Measurements from ENCODE around the gene TSPAN11.

The TSPAN11 gene

GRCh38 chr12:30982413-30982812 is 55.9 kb downstream of the TSPAN11 start:
- in situ Hi-C loops (cut with MboI; ENCODE audit: low sequenced_read_pairs), result loop anchor here (10.0 kb wide), 1 partner anchor 128 kb away; no protein-coding TSS in a partner anchor
- no peaks in the 10 kb centered on the region for H3K36me3 ChIP-seq (replicated peaks)
- DNase-seq (ENCODE audit: low spot score in 2 of 2), result no peak
- no peaks in the 10 kb centered on the region for H3K27me3 ChIP-seq (ENCODE audit: low read depth)
- no peak overlapping the region for H3K4me3 ChIP-seq
- no peaks in the 10 kb centered on the region for H3K9me3 ChIP-seq
- no peaks in the 10 kb centered on the region for H3K4me1 ChIP-seq

GRCh38 chr12:30985814-30986452 is 59.4 kb downstream of the TSPAN11 start:
- Histone ChIP-seq H3K4me3 (no peak overlapping the region), H3K9me3 (no peaks in the 10 kb centered on the region), H3K4me1 (no peaks in the 10 kb centered on the region), H3K36me3 (replicated peaks) (no peaks in the 10 kb centered on the region), H3K27me3 (ENCODE audit: low read depth) (no peaks in the 10 kb centered on the region)
- in situ Hi-C loops (cut with MboI; ENCODE audit: low sequenced_read_pairs), result loop anchor here (10.0 kb wide), 1 partner anchor 131 kb away; no protein-coding TSS in a partner anchor
- peak; percentile 28 to 70 for DNase-seq (ENCODE audit: low spot score in 2 of 2)

GRCh38 chr12:30988086-30988485 is 61.5 kb downstream of the TSPAN11 start:
- Histone ChIP-seq H3K4me1 (no peaks in the 10 kb centered on the region), H3K4me3 (no peak overlapping the region), H3K27me3 (ENCODE audit: low read depth) (no peaks in the 10 kb centered on the region), H3K36me3 (replicated peaks) (no peaks in the 10 kb centered on the region), H3K9me3 (no peaks in the 10 kb centered on the region)
- in situ Hi-C loops (cut with MboI; ENCODE audit: low sequenced_read_pairs), result loop anchor here (10.0 kb wide), 1 partner anchor 133 kb away; no protein-coding TSS in a partner anchor
- DNase-seq (ENCODE audit: low spot score in 2 of 2), result no peak

DNA sequence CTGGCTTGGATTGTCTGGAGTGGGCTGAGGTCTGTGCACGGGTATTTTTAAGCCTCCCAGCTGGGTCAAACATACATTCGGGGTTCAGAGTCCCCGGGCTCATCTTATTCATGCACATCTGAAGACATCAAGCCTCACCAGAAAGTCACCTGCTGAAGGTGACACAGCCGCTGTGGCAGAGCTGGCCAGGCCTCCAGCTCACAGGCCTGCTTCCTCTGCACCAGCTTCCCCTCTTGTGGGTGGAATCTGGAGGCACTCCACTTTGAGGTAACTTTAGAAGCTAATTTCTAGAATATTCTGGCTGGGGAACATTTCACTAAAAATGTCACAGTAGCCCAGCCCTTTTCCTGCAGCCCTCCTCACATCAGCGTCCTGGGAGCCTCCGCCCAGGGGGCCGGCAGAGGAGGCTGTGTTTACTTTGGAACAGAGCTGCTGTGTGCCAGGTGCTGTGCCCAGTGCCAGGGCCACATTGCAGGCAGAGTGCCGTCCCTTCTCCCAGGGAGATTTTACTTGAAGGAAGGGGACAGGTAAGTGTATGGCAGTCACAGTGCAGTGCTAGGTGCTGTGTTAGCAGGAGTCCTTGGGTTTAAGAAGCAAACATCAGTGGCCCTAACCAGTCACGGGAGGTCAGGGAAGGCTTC is 62.2 kb downstream of the TSPAN11 start:
- Histone ChIP-seq H3K27me3 (ENCODE audit: low read depth) (no peaks in the 10 kb centered on the region), H3K9me3 (no peaks in the 10 kb centered on the region), H3K4me3 (no peak overlapping the region), H3K36me3 (replicated peaks) (no peaks in the 10 kb centered on the region), H3K4me1 (no peaks in the 10 kb centered on the region)
- in situ Hi-C loops (cut with MboI; ENCODE audit: low sequenced_read_pairs), result loop anchor here (10.0 kb wide), 1 partner anchor 134 kb away; no protein-coding TSS in a partner anchor
- DNase-seq (ENCODE audit: low spot score in 2 of 2), result no peak

GRCh38 chr12:30989754-30990153 is 63.2 kb downstream of the TSPAN11 start:
- peak in 1 of 2 experiments; percentile 22 for DNase-seq (ENCODE audit: low spot score in 2 of 2)
- Histone ChIP-seq H3K27me3 (ENCODE audit: low read depth) (no peaks in the 10 kb centered on the region), H3K4me1 (no peaks in the 10 kb centered on the region), H3K36me3 (replicated peaks) (no peaks in the 10 kb centered on the region), H3K9me3 (no peaks in the 10 kb centered on the region), H3K4me3 (no peak overlapping the region)
- in situ Hi-C loops (cut with MboI; ENCODE audit: low sequenced_read_pairs), result loop anchor here (10.0 kb wide), 1 partner anchor 135 kb away; no protein-coding TSS in a partner anchor

GRCh38 chr12:30990316-30990715 is 63.8 kb downstream of the TSPAN11 start:
- Histone ChIP-seq H3K27me3 (ENCODE audit: low read depth) (no peaks in the 10 kb centered on the region), H3K9me3 (no peaks in the 10 kb centered on the region), H3K36me3 (replicated peaks) (no peaks in the 10 kb centered on the region), H3K4me3 (no peak overlapping the region), H3K4me1 (no peaks in the 10 kb centered on the region)
- in situ Hi-C loops (cut with MboI; ENCODE audit: low sequenced_read_pairs), result no loop called here
- no peak for DNase-seq (ENCODE audit: low spot score in 2 of 2)

DNA sequence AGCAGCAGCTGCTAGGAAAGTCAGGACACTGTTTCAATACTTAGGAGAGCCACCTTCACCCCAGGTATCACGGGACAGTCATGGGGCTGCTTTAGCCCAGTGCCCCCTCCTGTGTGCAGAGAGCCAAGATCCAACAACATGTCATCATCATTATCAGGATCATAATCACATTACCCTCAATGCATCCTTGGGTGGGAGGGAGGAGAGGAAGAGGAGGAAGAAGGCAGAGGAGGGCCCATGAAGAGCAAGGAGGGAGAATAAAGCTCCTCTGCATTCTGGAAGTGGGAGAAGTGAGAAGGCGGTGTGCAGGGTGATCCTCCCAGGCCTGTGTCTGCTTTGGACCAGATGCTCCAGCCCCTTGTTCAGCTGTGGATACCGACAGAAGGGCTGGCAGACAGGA is 64.2 kb downstream of the TSPAN11 start:
- no peak for DNase-seq (ENCODE audit: low spot score in 2 of 2)
- Histone ChIP-seq H3K4me1 (no peaks in the 10 kb centered on the region), H3K27me3 (ENCODE audit: low read depth) (no peaks in the 10 kb centered on the region), H3K9me3 (no peaks in the 10 kb centered on the region), H3K4me3 (no peak overlapping the region), H3K36me3 (replicated peaks) (no peaks in the 10 kb centered on the region)
- in situ Hi-C loops (cut with MboI; ENCODE audit: low sequenced_read_pairs), result no loop called here

DNA sequence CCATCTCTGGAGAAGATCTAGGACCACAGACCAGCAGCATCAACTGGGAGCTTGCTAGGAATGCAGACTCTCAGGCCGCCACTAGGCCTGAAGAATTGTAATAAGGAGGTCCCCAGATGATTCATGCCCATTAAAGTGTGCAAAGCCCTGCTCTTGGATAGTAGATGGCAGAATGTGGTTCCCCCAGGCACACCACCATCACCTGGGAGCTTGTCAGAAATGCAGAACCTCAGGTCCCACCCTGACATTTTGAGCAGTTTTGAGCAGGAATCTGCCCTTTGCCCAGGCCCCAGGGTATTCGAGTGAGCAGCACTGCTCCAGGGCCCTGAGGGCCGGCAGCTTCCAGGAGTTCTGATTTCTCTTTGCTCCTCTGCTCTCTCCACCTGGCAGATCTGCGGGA is 64.9 kb downstream of the TSPAN11 start:
- DNase-seq (ENCODE audit: low spot score in 2 of 2), result no peak
- in situ Hi-C loops (cut with MboI; ENCODE audit: low sequenced_read_pairs), result no loop called here
- Histone ChIP-seq H3K27me3 (ENCODE audit: low read depth) (no peaks in the 10 kb centered on the region), H3K36me3 (replicated peaks) (no peaks in the 10 kb centered on the region), H3K9me3 (no peaks in the 10 kb centered on the region), H3K4me3 (no peak overlapping the region), H3K4me1 (no peaks in the 10 kb centered on the region)

- no peak overlapping the region for H3K4me3 ChIP-seq
- in situ Hi-C loops (cut with MboI; ENCODE audit: low sequenced_read_pairs), result no loop called here
- no peaks in the 10 kb centered on the region for H3K4me1 ChIP-seq
- no peaks in the 10 kb centered on the region for H3K36me3 ChIP-seq (replicated peaks)
- H3K27me3 ChIP-seq (ENCODE audit: low read depth), result no peaks in the 10 kb centered on the region
- no peak for DNase-seq (ENCODE audit: low spot score in 2 of 2)
- no peaks in the 10 kb centered on the region for H3K9me3 ChIP-seq
These were observed 65.8 kb downstream of the TSPAN11 start for GRCh38 chr12:30992381-30992780.

GRCh38 chr12:30993766-30994165 is 67.2 kb downstream of the TSPAN11 start:
- no peak for DNase-seq (ENCODE audit: low spot score in 2 of 2)
- in situ Hi-C loops (cut with MboI; ENCODE audit: low sequenced_read_pairs), result no loop called here

DNA sequence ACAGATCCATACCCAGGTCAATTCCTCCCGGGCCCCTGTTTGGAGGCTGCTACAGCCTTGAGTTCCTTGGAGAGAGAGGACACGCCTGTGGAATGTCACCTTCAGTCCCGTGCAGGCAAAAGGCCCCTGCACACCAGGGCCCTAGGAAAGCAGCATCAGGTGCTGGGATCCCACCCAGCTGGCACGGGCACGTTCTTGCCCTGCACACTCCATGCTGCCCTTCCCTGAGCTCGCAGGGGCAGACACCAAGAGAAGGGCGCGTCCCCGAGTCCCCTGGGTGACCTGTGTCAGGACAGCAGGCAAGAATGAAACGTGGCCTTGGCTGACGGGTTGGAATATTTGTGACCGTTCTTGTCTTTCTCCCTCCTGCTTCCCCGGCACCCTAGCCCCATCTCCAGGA is 67.7 kb downstream of the TSPAN11 start:
- no peaks in the 10 kb centered on the region for H3K4me1 ChIP-seq
- DNase-seq (ENCODE audit: low spot score in 2 of 2), result no peak
- no peak overlapping the region for H3K4me3 ChIP-seq
- in situ Hi-C loops (cut with MboI; ENCODE audit: low sequenced_read_pairs), result no loop called here
- no peaks in the 10 kb centered on the region for H3K9me3 ChIP-seq
- H3K36me3 ChIP-seq (replicated peaks), result no peaks in the 10 kb centered on the region
- H3K27me3 ChIP-seq (ENCODE audit: low read depth), result no peaks in the 10 kb centered on the region

More at GRCh38 chr12:30993766-30994165, 67.2 kb downstream of the TSPAN11 start:
- Histone ChIP-seq H3K9me3 (no peaks in the 10 kb centered on the region), H3K4me1 (no peaks in the 10 kb centered on the region), H3K27me3 (ENCODE audit: low read depth) (no peaks in the 10 kb centered on the region), H3K4me3 (no peak overlapping the region), H3K36me3 (replicated peaks) (no peaks in the 10 kb centered on the region)

DNA sequence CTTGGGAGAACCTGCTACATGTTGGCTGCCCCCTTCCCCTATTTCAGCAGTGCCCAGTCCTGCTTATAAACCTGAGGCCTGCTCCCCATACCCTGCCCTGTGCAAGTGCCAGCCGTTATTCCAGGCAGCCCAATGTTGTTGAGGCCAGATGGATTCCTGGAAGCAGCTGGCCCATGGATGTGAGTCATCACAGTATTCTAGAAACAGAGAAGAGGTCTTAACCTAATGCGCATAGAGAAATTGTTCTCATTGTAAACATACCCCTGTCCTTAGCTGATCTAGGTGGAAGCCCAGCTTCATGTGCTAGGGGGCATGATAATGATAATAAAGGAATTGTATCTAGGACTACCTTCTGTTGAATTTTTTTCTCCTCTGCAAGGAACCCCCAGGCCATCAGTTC is 69.7 kb downstream of the TSPAN11 start:
- in situ Hi-C loops (cut with MboI; ENCODE audit: low sequenced_read_pairs), result no loop called here
- H3K4me3 ChIP-seq, result no peak overlapping the region
- H3K36me3 ChIP-seq (replicated peaks), result no peaks in the 10 kb centered on the region
- no peaks in the 10 kb centered on the region for H3K9me3 ChIP-seq
- peaks cover 9% of the 10 kb centered on the region for H3K4me1 ChIP-seq
- H3K27me3 ChIP-seq (ENCODE audit: low read depth), result no peaks in the 10 kb centered on the region
- no peak for DNase-seq (ENCODE audit: low spot score in 2 of 2)

- Histone ChIP-seq H3K27me3 (ENCODE audit: low read depth) (no peaks in the 10 kb centered on the region), H3K4me1 (peaks cover 9% of the 10 kb centered on the region), H3K9me3 (no peaks in the 10 kb centered on the region), H3K36me3 (replicated peaks) (no peaks in the 10 kb centered on the region), H3K4me3 (no peak overlapping the region)
- in situ Hi-C loops (cut with MboI; ENCODE audit: low sequenced_read_pairs), result no loop called here
- DNase-seq (ENCODE audit: low spot score in 2 of 2), result no peak
These were observed 70.2 kb downstream of the TSPAN11 start for GRCh38 chr12:30996752-30997151.

DNA sequence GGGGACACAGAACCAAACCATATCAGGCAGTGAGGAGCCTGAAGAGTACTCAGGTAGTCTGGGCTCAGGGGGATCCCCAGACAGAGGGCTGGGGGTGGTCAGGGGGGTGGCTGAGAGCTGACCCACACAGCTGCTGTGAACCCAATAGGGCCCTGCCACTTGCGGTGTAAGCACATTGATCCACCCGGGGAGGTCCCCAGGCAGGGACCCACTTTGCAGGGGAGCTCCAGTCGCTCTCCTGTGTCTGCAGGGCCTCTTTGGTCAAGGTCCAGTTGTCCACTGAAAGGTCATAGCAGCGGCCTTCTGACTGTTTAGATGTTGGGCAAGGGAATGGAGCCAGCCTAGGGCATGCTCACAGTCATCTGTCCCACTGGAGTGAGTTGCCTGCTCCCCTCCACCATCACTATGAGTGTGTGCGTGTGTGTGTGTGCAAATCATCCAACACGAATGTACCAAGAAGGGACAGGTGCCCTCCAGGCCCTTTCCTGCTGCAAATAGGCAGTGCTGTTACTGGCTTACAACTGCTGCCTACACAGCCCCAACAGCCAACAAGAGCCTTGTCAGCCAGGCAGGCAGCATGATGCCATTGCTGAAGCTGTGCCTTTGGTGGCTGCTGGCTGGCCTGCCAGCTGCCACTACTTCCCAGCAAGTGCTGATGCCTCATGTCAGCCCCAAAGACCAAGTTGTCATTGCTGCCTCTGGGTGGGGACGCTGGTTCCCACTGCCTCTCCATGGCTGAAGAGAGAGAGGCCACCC is 71.3 kb downstream of the TSPAN11 start:
- DNase-seq (ENCODE audit: low spot score in 2 of 2), result no peak
- in situ Hi-C loops (cut with MboI; ENCODE audit: low sequenced_read_pairs), result no loop called here
- no peaks in the 10 kb centered on the region for H3K27me3 ChIP-seq (ENCODE audit: low read depth)
- no peaks in the 10 kb centered on the region for H3K9me3 ChIP-seq
- peaks cover 9% of the 10 kb centered on the region for H3K4me1 ChIP-seq
- no peaks in the 10 kb centered on the region for H3K36me3 ChIP-seq (replicated peaks)
- no peak overlapping the region for H3K4me3 ChIP-seq

Data from HAP-1 (cell line).